Thyroid gland (tissue), 4 donors: Measurements from ENCODE around the gene AURKAIP1. TPM values are rescaled to one million over a fixed set of nuclear protein-coding genes. Genes with fewer than 3 reads are reported as not detected.
"Not testable (repeated sequence)": the region's sequence is repeated elsewhere in the genome, so short reads cannot be mapped to it uniquely, and the experiment has no call there.

ENCODE experiments used
- DNase-seq, 2 donors: peaks; one replicate each; pipeline ENCODE4 v3.0.0-alpha.2; 2019
- H3K27ac ChIP-seq, 3 donors: fragments of 200-600 bp; sonication (generic); 1 replicate in 2 of 3; 2 replicates in 1 of 3; pipeline ENCODE4 v1.5.1; 2016 to 2019; ENCODE audit warnings: mild to moderate bottlenecking in 1 of 3, moderate library complexity in 1 of 3
- H3K27me3 ChIP-seq: fragments of 200-600 bp; sonication (generic); one replicate; pipeline ENCODE4 v1.5.1; 2019
- H3K36me3 ChIP-seq, 2 donors: fragments of 200-600 bp; sonication (generic); one replicate each; pipeline ENCODE4 v1.5.1; 2016 to 2019
- H3K4me1 ChIP-seq, 2 donors: fragments of 200-600 bp; sonication (generic); one replicate each; pipeline ENCODE4 v1.5.1; 2017 to 2019
- H3K4me3 ChIP-seq, 3 donors: fragments of 200-600 bp; sonication (generic); replicated peaks in 1 of 3; 1 replicate in 2 of 3; 2 replicates in 1 of 3; pipeline ENCODE4 v1.5.1; 2016; ENCODE audit warnings: mild to moderate bottlenecking in 1 of 3
- H3K9me3 ChIP-seq: fragments of 200-600 bp; sonication (generic); one replicate; pipeline ENCODE4 v1.5.1; 2017
- POLR2A ChIP-seq, 2 donors: fragments of 450-650 bp; IDR thresholded peaks; one replicate each; pipeline ENCODE4 v1.6.1; 2017; ENCODE audit warnings: antibody characterized with exemption in 2 of 2, mild to moderate bottlenecking in 2 of 2, moderate library complexity in 1 of 2
- WGBS, 2 donors: methylation state at CpG; one replicate each; pipeline ENCODE4 v1.1.5; 2017; 5-methylcytosine and 5-hydroxymethylcytosine counted together
- intact Hi-C: fragments of 100-400 bp; cut with DNase I; formaldehyde crosslinking; loops from one replicate; pipeline ENCODE4 v1.15.1; 2023
- total RNA-seq, 4 donors: library from RNA; depleted of rRNA; stranded (reverse); fragments of >200 nt; gene quantifications; one replicate each; pipeline ENCODE4 v1.2.3, GENCODE V29; 2016
- TF ChIP-seq, protein P1 (sequence below), 6 experiments: fragments of 200-600 bp in 3 of 6; fragments of 450-650 bp in 3 of 6; sonication (generic) in 3 of 6; IDR thresholded peaks; one replicate each; pipeline ENCODE4 v1.5.1; 2016 to 2019; ENCODE audit warnings: antibody characterized with exemption in 6 of 6, mild to moderate bottlenecking in 2 of 6, inconsistent platforms in 1 of 6, moderate library complexity in 1 of 6

AURKAIP1 gene
- total RNA-seq, 4 donors from 2014 or later = 73.8 to 198 (median 105) TPM

DNA sequence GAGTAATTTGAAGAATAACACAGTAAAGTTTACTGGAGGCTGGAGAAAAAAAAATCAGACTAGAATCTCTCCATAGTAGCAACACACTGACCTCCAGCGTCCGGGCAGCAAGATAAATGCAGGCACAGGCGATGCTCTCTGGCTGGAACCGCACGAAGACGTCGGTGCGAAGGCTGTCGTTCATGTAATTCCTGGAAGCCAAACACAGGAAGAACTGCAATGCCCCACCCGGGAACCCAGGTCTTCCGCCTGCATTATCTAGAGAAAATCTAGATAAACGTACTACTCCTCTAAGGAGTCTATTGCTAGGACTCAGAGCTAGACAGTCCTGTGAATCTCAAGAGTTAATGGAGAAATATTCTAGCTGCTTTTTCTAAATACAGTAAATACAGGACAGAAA, 15.7 kb upstream of the AURKAIP1 start:
- Histone ChIP-seq H3K27me3 (no peaks in the 10 kb centered on the region), H3K27ac (no peak overlapping the region), H3K4me3 (no peak overlapping the region), H3K36me3 (peaks cover 96% of the 10 kb centered on the region in 2 donors), H3K9me3 (no peaks in the 10 kb centered on the region), H3K4me1 (no peaks in the 10 kb centered on the region)
- intact Hi-C loops = no loop called here
- DNase-seq = no peak
- WGBS, 2 donors = 87 to 89% methylated on average over 12 of the region's 12 CpGs
- TF ChIP-seq POLR2A (IDR thresholded peaks at IDR 0.05) = no peak
- TF ChIP-seq, protein P1, sequence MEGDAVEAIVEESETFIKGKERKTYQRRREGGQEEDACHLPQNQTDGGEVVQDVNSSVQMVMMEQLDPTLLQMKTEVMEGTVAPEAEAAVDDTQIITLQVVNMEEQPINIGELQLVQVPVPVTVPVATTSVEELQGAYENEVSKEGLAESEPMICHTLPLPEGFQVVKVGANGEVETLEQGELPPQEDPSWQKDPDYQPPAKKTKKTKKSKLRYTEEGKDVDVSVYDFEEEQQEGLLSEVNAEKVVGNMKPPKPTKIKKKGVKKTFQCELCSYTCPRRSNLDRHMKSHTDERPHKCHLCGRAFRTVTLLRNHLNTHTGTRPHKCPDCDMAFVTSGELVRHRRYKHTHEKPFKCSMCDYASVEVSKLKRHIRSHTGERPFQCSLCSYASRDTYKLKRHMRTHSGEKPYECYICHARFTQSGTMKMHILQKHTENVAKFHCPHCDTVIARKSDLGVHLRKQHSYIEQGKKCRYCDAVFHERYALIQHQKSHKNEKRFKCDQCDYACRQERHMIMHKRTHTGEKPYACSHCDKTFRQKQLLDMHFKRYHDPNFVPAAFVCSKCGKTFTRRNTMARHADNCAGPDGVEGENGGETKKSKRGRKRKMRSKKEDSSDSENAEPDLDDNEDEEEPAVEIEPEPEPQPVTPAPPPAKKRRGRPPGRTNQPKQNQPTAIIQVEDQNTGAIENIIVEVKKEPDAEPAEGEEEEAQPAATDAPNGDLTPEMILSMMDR (IDR thresholded peaks at IDR 0.05) = no peak

DNA sequence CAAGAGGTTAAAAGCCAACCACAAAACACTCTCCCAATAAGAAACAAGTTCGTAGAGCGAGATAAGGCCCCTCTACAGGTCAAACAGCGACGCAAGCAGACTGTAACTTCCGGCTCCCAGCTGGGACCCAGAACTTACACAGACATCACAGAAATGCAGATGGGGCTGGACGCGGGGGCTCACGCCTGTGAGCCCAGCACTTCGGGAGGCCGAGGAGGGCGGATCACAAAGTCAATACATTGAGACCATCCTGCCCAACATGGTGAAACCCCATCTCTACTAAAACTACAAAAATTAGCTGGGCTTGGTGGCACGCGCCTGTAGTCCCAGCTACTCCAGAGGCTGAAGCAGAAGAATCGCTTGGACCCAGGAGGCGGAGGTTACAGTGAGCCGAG, 13.1 kb upstream of the AURKAIP1 start:
- no peak overlapping the region for H3K4me3 ChIP-seq
- H3K36me3 ChIP-seq = peaks cover 74 to 75% of the 10 kb centered on the region in 2 donors
- DNase-seq = no peak
- 97 to 98% methylated on average over 16 of the region's 16 CpGs for WGBS, 2 donors
- no peaks in the 10 kb centered on the region for H3K4me1 ChIP-seq
- intact Hi-C loops = no loop called here
- TF ChIP-seq POLR2A (IDR thresholded peaks at IDR 0.05) = no peak
- TF ChIP-seq, protein P1 (IDR thresholded peaks at IDR 0.05) = no peak
- no peak overlapping the region for H3K27ac ChIP-seq
- no peaks in the 10 kb centered on the region for H3K27me3 ChIP-seq
- H3K9me3 ChIP-seq = no peaks in the 10 kb centered on the region

DNA sequence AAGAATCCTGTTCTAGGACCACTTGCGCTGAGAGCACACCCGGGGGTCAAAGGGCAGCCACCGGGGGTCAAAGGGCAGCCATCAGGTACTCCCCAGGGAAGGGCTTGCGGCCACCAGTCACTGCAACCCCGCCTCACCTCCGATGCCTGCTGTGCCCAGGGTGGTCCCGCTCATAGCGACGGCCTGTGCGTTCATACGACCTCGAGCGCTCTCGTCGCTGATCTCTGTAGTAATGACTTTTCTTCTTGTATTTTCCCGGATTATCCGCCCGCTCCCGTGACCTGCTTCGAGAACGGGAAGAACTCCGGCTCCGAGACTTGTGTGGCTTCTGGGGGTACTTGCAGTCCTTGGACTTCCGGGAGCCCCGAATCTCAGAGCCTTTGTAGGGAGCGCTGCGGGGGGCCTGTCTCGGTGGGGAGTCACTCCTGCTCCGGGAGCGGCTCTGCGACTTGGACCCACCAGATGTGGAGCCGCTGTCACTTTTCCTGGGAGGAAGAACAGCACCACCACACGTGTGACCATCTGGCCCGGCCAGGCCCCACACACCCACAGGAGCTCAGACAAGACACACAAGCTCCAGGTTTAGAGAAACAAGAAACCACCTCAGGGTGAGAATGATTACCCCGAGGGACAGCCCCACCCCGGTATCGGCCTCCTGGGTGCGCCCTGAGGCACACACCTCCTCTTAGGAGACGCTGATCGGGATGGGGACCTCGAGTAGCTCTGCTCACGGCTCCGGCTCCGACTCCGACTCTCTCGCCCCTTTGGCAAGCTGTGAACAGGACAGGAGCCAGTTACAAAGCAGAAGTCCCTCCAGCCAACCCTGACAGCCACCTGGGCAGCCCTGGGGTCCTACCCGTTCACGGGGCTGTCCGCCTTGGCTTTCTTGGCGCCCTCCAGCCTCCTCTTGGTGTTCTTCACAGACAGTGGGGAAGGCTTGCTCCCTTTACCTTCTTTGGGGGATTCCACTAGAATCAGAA, 12.4 kb upstream of the AURKAIP1 start:
- Histone ChIP-seq H3K27me3 (no peaks in the 10 kb centered on the region), H3K36me3 (peaks cover 67 to 68% of the 10 kb centered on the region in 2 donors), H3K4me3 (no peak overlapping the region), H3K4me1 (no peaks in the 10 kb centered on the region), H3K27ac (no peak overlapping the region), H3K9me3 (no peaks in the 10 kb centered on the region)
- DNase-seq = no peak
- no peak for TF ChIP-seq POLR2A (IDR thresholded peaks at IDR 0.05)
- TF ChIP-seq, protein P1 (IDR thresholded peaks at IDR 0.05) = no peak
- intact Hi-C loops = no loop called here
- 96 to 98% methylated on average over 32 to 50 of the region's 50 CpGs for WGBS, 2 donors

DNA sequence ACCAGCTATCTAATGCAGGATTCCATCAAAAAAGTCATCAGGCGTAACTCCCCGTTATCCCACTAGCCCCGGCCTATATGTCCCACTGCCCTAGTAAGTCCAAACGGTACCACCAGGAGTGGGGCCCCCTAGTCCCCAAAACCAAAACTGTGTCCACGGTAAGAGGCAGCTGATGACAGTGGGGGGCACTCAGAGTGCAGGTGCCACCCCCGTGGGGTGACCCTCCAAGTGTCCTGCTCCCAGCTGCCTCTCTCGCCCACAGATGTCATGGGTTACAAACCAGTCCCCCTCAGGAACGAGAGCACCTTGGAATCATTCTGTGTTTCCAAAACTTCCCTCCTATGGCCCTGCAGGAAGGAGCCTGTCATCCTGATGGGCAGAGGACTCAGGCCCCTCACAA, 10.9 kb upstream of the AURKAIP1 start:
- Histone ChIP-seq H3K4me3 (no peak overlapping the region), H3K4me1 (no peaks in the 10 kb centered on the region), H3K27ac (no peak overlapping the region), H3K36me3 (peaks cover 52 to 54% of the 10 kb centered on the region in 2 donors), H3K27me3 (no peaks in the 10 kb centered on the region), H3K9me3 (no peaks in the 10 kb centered on the region)
- intact Hi-C loops = no loop called here
- TF ChIP-seq, protein P1 (IDR thresholded peaks at IDR 0.05) = no peak
- no peak for TF ChIP-seq POLR2A (IDR thresholded peaks at IDR 0.05)
- WGBS, 2 donors = 92 to 97% methylated on average over 7 to 8 of the region's 8 CpGs
- DNase-seq = no peak

DNA sequence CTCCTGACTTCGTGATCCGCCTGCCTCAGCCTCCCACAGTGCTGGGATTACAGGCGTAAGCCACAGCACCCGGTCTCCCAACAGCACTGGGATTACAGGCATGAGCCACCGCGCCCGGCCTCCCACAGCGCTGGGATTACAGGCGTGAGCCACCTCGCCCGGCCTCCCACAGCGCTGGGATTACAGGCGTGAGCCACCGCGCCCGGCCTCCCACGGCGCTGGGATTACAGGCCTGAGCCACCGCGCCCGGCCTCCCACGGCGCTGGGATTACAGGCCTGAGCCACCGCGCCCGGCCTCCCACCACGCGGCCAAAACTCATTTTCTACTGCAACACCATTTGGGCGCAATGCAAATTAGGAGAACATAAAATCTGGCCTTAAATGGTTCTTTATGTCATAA, 10.3 kb upstream of the AURKAIP1 start:
- H3K4me1 ChIP-seq, DNase-seq, intact Hi-C loops, H3K27ac ChIP-seq, H3K27me3 ChIP-seq, H3K4me3 ChIP-seq, H3K9me3 ChIP-seq: not testable (repeated sequence)
- H3K36me3 ChIP-seq = peaks cover 46 to 48% of the 10 kb centered on the region in 2 donors
- 94 to 95% methylated on average over 28 to 29 of the region's 29 CpGs for WGBS, 2 donors
